Activated CD4-positive, CD25-positive, alpha-beta regulatory T cell treated with anti-CD3 and anti-CD28 coated beads, Interleukin-2, amount 50 U/mL, for 24 hours (primary cell): ENCODE measurements around the gene ANKRD65.

Experiments used
- ATAC-seq, 2 donors: fragments of 150-1000 bp; cut with Tn5 transposase; one replicate each; pipeline ENCODE4 v1.10.0; 2021; ENCODE audit warnings: mild to moderate bottlenecking in 1 of 2, moderate library complexity in 1 of 2

The ANKRD65 gene

DNA sequence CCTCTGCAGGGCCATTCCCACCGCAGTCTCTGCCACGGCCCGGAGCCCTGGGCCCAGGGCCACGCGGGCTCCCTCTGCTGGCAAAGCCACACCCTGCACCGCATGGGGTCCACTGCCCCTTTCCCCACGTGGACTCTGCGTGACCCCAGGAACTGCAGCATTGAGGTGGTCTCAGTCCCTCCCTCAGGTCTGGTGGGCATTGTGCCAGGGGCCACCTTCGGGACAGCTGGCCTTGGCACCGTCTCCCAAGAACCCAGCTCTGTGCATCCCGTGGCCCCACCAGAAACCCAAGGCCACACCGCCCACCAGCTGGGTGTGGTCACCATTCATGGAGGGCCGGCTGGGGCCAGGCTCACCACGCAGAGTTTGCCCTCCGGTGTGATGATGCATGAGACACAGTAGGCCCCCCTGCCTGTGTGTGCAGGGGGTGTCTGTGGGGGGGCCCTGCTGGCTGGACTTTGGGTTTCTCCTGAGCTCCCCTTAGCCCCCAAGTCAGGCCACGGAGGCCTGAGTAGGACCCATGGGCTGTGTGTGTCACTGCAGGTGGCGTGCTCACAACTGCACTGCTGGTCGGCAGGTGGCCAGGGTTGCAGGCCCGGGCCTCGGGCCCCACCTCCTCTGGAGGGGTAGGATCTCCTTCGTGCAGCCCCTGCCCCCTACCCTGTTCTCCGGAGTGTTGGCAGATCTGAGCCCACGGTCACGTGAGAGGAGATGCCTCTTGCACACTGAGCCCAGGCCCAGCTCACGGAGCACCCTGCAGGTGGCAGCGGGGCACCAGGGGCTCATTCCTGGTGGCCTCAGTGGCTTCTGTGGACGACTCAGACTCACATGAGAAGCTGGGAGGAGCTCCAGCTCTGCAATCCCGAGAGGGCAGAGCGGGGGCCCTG is 20.2 kb upstream of the ANKRD65 start:
- ATAC-seq, result peak; percentile 79 to 84

DNA sequence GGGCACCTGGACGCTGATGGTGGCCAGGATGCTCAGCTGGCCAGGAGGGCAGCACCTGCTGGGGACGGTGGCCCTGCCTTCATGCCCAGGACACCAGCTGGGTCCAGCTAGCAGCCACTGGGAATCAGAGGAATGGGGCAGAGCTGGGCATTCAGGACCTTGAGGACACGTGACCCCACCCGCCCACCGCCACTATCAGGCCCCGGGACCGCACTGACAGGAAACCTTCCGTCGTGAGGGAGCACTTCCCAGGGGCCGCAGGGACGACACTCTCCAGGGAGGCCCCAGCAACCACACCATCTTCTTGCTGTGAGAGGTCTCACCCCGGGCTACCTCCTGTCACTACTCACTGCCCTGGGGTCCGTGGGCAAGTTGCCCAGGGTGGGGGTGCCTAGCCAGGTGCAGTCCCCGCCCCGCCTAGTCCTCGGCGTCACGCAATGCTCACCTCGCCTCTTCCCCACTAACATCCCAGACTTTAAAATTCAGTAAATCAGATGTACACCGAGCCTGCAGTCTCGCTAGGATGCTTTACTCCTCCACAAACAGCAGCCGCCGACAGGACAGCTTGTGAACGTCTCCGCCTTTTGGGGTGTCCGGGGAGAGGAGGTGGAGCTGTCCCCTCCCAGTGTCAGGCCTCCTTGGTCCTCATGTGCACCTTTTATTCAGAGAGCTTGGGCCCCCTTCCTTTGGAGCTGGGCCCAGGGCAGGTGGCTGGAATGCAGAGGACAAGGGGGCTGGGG is 19.4 kb upstream of the ANKRD65 start:
- ATAC-seq, result no peak

DNA sequence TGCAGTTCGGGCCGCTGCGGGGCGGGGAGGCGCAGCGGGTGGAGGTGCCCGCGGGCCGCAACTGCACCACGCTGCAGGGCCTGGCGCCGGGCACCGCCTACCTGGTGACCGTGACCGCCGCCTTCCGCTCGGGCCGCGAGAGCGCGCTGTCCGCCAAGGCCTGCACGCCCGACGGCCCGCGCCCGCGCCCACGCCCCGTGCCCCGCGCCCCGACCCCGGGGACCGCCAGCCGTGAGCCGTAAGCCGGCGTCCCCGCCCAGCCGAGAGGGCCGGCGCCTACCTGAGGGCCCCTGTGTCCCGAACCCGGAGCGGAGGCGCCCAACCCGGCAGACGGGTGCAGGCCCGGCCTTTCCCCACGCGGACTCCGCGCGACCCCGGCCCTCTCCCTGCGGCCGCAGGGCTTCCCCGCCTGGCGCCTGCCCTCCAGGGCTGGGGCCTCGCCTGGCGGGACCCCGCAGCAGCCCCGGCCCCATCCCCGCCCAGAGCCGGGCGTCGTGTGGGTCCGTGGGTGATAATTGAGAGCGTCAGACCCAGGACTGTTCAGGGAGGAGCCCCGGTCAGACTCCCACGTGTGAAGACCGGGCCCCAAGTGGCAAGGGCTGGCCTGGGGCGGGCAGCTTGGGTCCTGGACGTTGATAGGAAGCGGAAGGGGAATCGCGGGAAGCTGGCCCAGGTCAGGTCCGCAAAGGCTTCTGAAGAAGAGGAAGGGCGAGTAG is 18.6 kb upstream of the ANKRD65 start:
- no peak for ATAC-seq

DNA sequence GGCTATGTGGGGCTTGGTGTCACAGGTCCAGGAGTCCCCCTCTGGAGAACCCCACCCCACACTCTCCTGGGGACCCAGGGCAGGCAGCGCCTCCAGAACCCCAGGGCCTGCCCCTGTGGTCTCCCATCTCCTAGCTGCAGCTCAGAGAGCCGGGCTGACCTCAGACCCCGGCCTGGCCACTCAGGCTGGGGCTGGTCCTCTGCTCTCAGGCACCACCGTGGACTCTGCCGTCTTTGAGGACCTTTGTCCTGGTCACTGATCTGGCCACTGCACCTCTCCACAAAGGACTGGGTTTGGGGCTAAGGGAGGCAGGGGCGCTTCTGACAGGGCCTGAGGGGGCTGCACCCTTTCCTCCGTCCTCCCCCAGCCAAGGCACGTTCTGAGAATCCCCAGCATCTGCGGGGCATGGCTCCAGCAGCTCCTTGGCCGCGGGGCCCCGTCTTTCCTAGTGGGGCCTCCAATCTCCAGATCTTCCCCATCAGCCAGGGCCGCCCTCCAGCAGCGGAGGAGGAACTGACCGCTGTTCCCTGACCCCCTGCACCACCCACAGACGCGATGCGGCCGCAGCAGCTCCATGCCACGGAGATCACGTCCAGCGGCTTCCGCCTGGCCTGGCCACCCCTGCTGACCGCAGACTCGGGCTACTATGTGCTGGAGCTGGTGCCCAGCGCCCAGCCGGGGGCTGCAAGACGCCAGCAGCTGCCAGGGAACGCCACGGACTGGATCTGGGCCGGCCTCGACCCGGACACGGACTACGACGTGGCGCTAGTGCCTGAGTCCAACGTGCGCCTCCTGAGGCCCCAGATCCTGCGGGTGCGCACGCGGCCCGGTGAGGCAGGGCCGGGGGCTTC is 17.7 kb upstream of the ANKRD65 start:
- no peak for ATAC-seq

DNA sequence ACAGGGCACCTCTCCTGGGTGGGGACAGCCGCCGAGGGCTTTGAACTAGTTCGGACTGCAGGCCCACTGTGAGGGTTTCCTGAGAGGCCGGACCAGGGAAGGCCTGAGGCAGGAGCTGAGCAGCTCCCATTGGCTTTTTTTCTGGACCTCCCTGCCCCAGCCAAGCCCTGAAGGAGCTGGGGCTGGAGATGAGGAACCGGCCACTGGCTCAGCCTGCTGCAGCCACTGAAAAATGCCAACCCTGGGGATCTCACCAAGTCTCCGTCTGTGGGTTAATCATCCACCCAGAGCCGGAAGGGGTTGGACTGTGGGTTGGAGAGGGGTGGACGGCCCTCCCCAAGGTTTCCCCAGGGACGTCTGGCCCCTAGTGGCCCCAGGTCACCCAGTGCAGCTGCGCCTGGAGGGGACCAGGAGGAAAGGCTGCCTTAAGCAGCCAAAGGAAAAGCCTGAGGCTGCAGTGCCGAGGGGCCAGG is 16.9 kb upstream of the ANKRD65 start:
- no peak for ATAC-seq

DNA sequence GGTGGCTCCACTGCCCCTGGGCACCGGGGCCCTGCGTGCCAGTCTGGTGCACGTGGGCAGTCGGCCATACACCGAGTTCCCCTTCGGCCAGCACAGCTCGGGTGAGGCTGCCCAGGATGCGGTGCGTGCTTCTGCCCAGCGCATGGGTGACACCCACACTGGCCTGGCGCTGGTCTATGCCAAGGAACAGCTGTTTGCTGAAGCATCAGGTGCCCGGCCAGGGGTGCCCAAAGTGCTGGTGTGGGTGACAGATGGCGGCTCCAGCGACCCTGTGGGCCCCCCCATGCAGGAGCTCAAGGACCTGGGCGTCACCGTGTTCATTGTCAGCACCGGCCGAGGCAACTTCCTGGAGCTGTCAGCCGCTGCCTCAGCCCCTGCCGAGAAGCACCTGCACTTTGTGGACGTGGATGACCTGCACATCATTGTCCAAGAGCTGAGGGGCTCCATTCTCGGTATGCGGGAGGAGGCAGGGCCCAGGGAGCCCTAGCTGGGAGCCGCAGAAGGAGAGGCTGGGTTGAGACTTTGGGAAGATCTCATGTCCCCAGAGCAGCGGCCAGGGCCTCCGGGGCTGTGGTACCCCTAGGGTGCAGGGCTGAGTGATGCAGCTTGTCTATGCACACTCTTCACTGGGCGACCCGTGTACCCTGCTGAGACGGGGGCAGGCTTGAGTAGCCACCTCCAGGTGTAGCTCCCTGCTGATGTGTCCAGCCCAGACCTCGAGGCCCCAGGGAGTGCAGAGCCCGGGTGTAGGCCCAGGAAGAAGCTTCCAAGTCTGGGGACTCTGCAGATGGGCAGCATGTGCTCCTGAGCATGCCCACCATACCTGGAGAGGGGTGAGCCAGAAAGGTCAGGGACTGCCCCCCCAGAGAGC is 16.2 kb upstream of the ANKRD65 start:
- no peak for ATAC-seq

DNA sequence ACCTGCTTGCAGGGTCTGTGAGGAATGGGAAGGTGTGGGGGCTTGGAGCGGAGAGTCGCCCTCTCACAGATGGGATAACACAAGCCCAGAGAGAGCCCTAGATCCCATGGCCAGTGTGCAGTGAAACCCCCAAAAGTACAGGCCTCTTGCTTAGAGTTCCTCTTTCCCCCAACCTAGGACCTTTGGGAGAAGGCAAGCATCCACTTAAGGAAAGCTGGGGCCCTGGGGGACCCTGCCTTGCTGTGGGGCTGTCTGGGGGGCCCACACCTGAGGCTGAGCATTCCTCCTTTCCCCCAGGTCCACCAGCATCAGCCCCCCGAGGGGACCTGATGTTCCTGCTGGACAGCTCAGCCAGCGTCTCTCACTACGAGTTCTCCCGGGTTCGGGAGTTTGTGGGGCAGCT is 15.6 kb upstream of the ANKRD65 start:
- no peak for ATAC-seq

DNA sequence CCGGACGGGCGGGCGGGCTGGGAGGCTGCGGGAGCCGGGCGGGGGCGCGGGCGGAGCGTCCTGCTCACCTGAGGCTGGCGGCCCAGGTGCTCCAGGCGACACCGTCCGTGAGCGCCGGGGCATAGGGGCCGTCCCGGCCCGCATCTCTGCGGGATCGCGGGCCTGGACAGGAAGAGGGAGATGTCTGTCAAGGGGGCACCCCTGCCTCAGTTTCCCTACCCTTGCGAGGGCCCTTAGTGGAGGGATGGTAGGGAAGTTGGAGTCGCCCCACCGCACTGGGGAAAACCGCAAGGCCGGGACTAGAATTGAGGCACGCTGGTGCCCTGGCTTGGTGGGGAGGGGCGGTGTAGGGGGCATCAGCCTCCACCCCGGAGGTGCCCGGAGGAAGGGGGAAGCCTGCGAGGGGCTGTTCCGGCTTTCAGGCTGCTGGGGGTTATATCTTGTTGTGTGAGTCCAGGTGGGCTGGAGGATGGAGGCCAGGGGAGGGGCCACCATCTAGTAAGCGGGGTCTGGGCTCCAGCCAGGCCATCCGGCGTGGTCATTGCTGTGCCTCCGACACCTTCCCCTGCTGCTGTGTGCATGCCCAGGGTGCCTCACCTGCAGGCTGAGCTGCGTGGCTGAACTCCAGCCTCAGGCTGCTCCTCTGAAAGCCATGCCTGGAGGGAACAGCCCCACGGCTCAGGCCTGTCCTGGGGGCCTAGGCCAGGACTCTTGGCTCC is 15.0 kb upstream of the ANKRD65 start:
- ATAC-seq, result no peak

DNA sequence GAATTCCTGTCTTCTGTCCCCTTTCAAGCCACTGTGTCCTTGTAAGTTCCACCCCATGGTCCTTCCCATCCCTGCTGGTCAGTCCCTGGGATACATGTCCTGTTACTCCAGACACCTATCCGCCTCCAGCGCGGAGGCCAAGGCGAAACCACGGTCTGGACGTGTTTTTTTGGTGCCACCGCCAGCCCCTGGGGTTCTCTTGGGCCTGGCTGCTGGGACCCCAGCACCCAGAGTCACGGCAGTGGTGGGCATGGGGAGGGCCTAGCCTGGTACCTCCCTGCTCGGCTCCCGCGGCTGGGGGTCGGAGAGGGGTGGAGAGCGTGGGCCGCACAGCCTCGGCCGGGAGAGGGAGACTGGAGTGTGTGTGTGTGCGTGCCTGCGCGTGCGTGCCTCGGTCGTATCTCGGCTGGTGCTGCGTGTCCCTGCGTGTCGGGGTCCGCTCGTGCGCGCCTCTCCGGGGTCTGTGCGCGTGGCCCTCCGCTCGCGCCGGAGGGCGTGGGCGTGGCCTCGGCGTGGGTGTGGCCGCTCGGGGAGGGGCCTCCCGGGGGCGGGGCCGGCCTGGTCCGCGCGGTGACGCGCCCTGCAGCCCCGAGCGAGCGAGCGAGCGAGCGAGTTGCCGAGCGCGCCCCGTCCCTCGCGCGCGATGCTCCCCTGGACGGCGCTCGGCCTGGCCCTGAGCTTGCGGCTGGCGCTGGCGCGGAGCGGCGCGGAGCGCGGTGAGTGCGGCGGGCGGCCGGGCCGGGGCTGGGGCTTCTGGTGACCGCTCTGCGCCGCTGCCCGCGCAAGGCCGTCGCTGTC is 14.2 kb upstream of the ANKRD65 start, which contains the start of gene VWA1:
Gene VWA1, plus strand, starts transcription at position 585 of the 798 bp plus-strand sequence. Its CDS starts 59 bp downstream, at position 644.
- ATAC-seq, result peak; percentile 55 to 59

DNA sequence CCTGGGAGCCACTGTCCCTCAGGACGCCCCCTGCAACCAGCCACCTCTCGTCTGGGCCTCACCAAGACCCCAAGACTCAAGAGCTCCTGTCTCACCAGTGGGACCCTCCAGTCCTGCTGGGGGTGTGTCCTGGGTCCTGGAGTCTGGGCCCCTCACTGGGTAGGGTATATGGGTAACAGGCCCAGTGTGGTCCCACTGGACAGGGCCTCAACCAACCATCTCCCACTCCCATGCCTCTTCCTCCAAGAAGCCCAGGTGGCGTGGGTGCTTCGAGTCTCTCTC is 13.7 kb upstream of the ANKRD65 start:
- no peak for ATAC-seq

DNA sequence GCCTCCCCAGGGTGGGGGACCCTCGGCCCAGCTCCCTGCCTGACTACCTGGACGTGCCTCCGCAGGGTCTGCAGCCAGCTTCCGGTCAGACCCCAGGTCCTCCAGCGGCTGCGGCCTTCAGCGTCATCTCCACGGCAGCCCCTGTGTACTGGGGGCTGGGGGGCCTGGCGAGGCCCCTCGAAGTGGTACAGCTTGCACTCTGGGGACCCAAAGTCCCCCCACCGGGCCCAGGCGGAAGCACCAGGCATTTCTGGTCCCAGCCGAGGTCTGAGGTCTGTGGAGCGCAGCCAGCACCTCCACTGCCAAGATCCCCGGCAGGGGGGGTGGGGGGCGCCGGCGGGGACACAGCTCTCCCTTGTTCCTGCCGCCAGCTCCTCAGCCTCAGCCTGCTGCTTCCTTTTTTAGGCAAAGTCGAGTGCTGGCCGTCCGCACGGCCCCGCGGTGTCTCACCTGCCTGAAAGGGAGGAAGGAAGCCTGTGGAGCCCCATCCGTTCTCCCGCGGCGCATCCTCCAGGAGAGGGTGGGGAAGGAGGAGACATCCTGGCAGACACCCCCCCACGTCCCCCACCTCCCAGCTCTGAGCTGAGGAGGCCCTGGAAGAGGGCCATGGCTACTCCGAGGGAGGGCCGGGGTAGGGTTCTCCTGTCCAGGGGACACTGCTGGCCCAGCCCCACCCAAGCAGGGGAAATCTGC is 13.2 kb upstream of the ANKRD65 start:
- no peak for ATAC-seq

DNA sequence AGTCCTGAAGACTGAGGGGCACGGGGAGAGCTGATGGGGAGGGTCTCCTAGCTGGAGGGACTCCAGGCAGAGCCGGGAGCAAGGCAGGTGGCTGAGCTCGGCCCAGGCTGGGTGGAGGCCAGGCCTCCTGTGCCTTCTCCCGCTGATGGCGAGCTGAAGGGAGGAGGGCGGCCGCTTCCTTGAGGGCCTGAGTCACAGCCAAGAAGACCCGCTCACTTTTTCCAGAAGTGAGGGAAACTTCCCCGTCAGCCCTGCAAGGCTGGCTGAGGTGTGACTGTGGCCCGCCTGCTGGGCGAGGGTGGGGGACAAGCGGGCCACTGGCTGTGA is 12.7 kb upstream of the ANKRD65 start:
- peak; percentile 79 for ATAC-seq

DNA sequence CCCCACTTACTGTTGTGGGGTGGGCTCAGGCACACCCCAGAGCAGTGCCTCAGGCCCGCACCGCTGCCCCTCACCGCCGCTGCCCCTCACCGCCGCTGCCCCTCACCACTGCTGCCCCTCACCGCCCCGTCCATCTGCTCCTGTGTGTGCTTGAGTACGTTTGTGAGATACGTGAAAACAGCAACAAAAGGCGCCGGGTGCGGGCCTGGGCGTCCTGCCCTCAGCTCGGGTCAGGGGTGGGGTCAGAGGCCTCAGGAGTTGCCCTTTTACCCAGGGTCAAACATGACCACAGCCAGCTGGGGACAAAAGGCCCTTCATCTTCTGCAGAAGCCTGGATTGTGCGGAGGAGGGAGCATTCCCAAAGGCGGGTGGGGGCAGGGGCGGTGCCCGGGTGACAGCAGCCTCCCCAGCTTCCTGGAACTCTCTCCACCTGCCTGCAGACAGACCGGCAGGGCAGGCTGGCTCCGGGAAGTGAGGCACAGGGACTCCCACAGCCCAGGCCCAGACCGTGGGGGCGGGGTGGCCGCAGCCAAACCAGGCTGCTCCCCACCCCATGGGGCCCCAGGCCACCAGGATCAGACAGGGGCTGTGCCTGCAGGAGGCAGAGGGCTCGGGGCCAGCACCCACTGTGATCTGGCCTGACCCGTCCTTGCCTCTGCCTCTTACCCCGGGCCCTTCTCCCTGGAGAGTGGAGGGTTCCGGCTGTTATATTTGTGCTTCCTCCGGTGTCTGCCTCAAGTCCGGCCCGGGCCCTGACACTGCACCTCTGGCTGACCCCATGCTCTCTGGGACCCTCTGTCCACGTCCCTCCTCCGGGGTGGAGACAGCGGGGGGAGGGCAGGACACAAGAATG is 12.1 kb upstream of the ANKRD65 start:
- ATAC-seq, result no peak

DNA sequence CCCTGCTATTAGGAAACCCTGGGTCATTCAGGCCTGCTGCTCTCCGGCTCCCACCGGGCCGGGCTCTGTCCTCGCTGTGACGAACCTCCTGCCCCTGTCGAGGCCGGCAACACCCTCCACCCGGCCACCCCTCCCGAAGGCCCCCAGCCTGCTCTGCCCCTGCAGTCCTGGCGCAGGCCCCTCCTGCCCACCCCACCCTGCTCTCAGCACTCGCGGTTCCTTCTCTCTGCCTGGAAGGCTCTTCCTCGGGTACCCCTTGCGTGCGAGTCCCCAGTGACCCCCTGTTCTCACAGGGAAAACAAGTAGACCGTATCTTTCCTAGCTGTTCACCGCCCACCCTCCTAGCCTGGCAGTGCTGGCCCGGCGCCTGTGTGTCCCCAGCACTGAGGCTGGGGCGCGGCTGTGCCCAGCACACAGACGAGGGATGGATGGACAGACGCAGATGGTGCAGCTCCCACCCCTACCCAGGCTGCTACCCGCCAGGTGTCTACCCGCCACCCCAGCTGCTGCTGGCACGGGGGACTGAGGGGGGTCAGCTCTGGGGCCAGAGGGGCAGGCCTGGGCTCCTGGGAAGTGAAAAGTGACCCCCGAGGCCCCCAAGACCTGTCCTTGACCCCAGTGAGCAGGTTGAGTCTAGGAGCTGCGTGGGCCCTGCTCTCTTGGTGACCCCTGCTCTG is 11.3 kb upstream of the ANKRD65 start:
- no peak for ATAC-seq

DNA sequence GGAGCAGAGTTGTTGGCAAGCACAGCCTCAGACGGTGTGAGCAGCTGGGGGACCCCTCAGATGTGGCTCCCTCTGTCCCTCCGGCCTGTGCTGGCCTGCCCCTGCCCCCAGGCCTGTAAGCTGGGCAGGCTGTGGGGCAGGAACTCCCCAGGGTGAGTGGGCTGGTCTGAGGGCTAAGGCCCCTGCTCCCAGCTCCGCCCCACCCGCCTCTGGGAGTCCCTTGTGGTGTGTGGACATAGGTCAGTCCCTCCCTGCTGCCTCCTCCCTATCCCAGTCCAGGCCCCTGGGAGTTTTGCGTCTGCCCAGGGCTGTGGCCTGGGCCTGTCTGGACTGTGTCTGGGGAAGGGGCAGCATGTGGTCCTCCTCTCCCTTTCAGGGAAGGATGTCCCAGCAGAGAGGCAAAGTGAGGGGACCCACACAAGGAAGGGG is 10.8 kb upstream of the ANKRD65 start:
- ATAC-seq, result no peak

DNA sequence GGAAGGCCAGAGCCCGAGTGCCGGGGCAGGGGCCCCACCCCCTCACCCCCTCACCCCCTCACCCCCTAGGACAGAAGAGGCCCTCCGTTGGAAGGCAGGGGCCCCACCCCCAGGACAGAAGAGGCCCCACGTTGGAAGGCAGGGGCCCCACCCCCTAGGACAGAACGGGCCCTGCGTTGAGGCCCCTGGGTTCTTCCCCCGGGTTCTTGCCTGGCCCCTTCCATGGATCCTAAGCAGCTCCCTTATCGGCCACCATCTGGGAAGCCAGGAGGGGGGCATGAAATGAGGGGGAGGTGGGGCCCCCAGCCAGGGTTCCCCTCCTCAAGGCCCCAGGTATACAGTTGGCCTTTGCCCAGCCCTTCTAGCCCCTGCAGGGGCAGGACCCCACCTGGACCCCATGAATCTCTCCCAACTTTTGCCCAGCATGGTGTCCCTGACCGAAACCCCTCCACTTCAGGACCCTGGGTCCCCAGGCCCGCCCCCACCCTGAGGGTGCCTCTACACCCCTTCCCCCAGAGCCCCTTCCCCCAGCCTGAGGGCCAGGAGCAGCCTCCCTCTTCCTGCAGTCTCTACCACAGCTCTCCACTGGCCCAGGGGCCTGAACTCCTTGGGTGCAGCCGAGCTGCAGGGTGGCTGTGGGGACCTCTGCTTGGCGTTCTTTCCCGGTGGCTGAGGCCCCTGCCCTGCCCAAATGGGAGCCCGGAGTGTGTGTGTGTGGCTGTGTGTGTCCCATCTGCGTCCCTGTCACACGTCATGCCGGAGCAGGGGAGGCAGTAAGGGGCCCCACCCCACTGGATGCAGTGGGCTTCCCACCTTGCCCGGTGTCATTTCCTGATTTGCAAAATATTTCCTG is 10.1 kb upstream of the ANKRD65 start:
- no peak for ATAC-seq
